MM.1S (cell line): ENCODE measurements around the gene OSBPL2.

Experiments
- CTCF ChIP-seq: fragments of 300-600 bp; sonication (generic); IDR thresholded peaks from 2 replicates; pipeline ENCODE4 v1.5.1; 2016; ENCODE audit warnings: antibody characterized with exemption, low read length, mixed read lengths
- EZH2 ChIP-seq: fragments of 300-600 bp; sonication (generic); optimal IDR thresholded peaks from 2 replicates; pipeline ENCODE3; 2017; ENCODE audit warnings: low read depth, mild to moderate bottlenecking, antibody characterized with exemption, low read length, mixed read lengths

GRCh38 chr20:62300319-62300718, 62.0 kb downstream of the OSBPL2 start:
- no peak for TF ChIP-seq EZH2
- TF ChIP-seq CTCF = no peak
